Activated CD4-positive, CD25-positive, alpha-beta regulatory T cell treated with anti-CD3 and anti-CD28 coated beads, Interleukin-2, amount 50 U/mL, for 16 hours (primary cell): ENCODE results near the gene PPDPF.
A peak's percentile ranks its signal among the peaks of the same experiment; 100 is the strongest.

ENCODE experiments used
- DNase-seq: peaks from one replicate; pipeline ENCODE4 v3.0.0-alpha.2; 2020; ENCODE audit warnings: low read depth, low spot score

The PPDPF gene

GRCh38 chr20:63537525-63538203 lies 17.1 kb downstream of the PPDPF start:
- DNase-seq: peak; percentile 88

DNA sequence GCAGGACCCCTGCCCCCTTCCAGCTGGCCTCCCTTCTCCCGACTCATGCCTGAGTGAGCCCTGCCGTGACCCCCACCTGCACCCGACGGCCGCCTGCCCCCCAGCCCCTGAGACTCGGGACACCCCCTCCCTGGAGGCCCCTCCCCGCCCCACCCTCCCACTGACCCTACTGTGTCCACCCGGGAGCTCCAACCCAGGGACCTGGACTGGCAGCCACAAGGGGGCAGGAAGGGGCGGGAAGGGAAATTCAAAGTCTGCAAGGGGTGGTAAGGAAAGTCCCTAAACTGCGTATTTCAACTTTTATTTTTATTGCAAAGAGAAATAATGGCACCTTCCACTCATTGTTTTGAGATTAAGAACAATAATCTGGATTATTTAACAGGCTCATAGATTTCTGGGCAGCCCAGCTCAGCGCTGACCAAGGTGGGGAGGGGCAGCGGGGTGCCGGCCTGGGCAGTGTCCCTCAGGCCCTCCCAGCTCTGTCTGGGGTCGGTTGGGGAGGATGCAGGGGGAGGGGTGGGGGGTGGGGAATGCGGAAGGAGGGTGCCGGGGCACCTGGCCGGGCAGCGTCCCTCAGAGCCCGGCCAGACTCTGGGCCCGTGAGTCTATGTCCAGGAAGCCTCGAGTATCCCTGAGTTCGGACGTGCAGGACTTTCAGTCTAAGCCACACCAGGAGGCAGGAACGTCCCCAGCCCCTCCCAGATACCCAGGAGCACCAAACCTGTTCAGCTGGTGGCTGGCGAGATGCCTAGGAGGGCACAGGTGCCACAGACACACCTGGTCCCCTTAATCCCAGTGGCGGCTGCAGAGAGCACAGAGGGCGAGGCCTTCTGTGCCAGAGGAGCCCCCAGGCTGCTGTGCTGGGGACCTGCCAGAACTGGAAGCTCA lies 17.9 kb downstream of the PPDPF start:
- no peak for DNase-seq

- DNase-seq: no peak
Observed at GRCh38 chr20:63539092-63539430, 18.5 kb downstream of the PPDPF start.

- DNase-seq: no peak
Observed at GRCh38 chr20:63539441-63540370, 19.1 kb downstream of the PPDPF start.

DNA sequence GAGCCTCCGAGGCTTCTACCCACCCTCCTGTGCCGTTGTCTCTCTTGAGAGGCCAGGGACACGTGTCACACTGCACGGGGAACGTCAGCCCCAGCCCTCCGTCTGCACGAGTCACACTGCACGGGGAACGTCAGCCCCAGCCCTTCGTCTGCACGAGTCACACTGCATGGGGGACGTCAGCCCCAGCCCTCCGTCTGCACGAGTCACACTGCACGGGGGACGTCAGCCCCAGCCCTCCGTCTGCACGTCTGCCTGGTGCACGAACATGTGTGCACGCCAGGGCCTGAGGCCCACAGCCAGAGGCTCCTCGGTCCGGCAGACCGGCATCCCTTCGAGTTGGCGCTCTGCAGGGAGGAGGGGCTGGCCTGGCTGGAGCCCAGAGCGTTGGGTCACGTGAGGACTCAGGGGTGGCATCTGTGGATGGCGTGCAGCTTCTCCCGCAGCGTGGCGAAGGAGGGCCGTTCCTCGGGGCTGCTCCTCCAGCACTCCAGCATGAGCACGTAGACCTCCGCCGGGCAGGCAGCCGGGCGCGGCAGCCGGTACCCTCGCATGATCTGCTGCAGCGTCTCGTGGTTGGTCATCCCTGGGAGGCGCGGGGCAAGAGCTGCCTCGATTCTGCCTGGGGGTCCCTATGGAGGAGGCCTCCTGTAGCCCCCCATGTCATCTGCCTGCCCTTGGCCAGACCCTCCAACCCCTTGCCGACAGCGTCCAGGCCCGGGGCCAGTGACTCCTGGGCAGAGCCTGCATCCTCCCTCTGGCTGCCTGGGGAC lies 20.0 kb downstream of the PPDPF start:
- no peak for DNase-seq

DNA sequence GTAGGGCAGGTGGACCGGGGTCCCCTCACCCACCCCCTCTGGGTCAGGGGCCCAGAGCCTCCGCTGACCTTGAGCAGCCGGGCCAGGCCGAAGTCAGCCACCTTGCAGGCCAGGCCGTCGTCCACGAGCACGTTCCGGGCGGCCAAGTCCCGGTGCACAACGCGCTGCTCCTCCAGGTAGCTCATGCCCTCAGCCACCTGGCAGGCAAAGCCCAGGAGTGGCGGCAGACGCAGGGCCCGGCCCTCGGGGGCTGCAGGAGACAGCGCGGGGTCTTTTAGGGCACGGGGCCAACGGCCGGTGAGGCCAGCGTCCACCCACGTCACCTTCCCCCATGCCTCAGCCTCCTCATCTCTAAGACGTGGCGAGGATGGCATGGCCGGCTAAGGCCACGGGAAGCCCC lies 20.8 kb downstream of the PPDPF start:
- DNase-seq: no peak

DNA sequence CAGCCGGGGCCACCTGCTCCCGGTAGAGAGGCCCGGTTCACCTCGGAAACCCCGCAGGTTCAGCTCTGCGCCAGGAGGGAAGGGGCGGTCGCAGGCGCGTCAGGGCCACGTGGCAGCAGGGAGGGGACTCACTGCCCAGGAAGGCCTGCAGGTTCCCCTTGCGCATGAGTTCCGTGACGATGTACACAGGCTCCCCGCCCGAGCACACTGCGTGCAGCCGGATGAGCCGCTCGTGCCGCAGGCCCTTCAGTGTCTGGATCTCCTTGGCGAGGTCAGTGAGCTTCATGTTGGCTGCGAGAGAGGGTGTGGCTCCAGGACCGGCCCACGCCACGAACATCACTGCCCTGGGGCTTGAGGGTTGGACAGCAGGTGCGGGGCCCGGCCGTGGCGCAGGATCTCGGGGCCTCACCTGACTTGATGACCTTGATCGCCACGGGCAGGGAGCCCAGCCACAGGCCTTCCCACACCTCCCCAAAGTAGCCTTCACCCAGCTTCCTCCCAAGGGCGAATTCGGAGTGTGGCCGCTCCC lies 21.5 kb downstream of the PPDPF start:
- DNase-seq: no peak

- DNase-seq: no peak
Observed at GRCh38 chr20:63542696-63543095, 22.1 kb downstream of the PPDPF start.

GRCh38 chr20:63543131-63543530 lies 22.6 kb downstream of the PPDPF start:
- no peak for DNase-seq

GRCh38 chr20:63543733-63544132 lies 23.2 kb downstream of the PPDPF start:
- no peak for DNase-seq

DNA sequence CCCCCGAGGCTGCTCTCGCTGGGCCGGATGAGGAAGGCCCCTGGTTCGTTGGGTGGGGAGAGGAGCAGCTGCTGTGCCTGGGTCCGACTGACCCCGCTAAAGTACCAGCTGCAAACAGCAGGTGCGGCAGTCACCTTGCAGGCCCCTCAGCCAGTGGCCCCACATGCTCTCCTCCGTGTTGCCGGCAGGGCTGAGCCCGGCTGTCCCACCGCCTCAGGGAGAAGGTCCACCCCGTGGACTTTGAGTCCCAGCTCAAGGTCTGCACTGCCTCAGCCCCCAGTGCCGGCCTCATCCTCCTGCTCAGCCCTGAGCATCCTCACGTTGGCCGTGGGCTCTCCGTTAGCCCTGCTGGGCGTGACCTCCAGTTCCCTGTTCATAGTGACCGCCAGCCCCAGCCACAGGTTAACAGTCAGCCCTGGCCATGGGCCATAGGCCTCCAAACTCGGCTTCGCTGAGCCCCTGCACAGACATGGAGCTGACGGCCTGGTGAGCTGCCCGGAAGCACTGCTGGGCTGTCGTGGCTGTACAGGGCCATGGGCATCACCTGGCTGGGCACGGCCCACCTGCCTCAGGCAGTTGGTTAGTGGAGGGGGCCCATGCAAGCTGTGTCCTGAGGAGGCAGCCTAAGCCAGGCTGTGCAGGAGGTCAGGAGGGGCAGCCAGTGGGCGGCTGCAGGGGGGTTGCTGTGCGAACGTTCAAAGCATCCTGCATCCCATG lies 23.8 kb downstream of the PPDPF start:
- DNase-seq: no peak

DNA sequence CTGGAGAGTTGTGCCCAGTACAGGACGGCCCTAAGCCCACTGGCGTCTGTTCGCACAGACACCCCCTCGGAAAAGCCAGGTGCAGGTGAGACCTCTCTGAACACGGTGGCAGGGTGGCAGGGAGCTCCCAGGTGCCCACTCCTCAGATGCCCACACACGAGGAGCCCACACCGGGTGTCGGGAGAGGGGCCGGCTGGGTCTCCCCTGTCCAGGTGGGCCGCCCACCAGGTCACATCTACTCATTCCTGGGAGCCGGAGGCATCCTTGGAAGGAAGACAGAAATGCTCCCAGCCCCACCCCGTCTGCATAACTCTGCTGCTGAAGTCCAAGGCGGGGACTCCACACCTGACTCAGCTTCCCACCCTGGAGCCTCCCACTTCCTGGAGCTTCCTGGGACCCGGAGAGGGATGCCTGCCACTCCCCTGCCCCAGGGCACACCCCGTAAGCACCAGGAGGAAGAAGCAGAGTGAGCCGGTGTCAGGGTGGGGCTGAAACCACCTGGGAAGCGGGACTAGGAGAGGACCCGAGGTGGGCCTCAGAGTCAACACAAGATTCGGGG lies 24.5 kb downstream of the PPDPF start:
- no peak for DNase-seq

DNA sequence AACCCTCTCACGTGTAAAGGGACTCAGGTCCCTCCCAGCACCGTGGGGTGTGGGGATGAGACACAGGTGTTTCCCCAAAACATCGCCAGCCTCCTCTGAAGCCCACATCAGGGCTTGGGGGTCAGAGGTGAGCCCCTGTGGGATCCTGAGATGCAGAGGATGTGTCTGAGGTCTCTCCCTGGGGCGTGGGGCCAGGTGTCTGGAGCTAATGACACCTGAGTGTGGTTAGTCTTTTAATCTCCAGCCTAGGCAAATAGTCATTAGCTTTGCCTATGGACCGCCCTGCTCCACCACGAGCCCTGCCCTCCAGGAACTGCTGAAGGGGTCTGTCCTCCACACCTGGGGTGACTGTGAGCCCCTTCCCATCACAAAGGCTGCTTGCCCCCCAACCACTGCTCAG lies 25.2 kb downstream of the PPDPF start:
- DNase-seq: no peak

GRCh38 chr20:63546256-63546955 lies 25.8 kb downstream of the PPDPF start:
- DNase-seq: no peak

GRCh38 chr20:63546956-63547724 lies 26.6 kb downstream of the PPDPF start:
- no peak for DNase-seq

DNA sequence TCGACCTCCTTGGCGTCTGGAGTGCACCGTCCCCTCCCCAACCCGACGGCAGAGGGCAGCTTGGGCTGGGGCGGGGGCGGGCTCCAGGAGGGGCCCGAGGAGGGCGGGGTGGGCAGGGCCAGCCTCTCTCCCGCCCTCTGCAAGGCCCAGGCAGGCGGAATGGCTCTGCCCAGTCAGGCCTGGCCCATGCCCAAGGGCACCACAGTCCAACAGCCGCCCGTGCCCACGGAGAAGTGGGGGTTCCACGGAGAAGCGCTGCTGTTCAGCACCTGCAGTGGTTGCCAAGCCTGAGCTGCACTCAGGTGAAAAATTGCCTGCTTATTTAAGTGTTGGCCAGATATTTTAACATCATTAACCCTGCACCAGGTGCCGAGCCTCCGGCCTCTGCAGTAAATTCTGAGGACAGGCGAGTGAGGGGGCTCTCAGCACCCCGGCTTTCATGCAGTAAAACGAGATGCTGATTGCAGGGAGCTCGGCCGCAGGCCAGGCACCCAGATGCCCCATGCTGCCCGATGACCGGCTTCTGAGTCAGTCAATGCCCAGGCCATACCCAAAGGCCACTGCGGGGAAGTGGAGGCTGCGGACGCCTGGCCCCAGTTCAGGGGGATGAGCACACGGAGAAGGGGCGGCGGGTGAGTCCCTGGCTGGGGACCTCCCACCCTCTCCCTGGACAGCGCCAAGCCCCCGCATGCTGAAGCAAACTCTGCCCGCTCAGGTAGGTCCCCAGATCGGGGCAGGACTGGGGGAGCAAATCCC lies 27.3 kb downstream of the PPDPF start, which contains the start of gene SRMS:
Gene SRMS, minus strand, starts transcription at position 25 of the 756 bp plus-strand sequence. CDS start 286 bp downstream, outside the sequence.
- no peak for DNase-seq

- no peak for DNase-seq
Observed at GRCh38 chr20:63548542-63548941, 28.0 kb downstream of the PPDPF start.

DNA sequence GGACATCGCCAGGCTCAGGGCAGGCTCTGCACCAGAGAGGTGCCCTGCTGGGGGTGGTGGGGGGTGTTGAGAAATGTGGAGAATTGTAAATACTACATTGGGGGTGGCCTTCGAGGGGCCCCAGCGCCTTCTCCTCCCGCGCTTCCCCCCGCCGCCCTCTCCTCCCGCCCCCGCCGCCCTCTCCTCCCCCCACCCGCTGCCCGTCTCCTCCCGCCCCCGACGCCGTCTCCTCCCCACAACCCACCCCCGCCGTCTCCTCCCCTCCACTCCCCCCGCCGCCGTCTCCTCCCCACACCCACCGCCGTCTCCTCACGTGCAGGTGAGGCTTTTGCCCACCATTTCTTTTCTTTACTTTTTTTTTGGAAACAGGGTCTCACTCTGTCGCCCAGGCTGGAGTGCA lies 28.5 kb downstream of the PPDPF start:
- no peak for DNase-seq
